B cell (primary cell): ENCODE measurements around the gene SHMT2. TPM values are rescaled to one million over a fixed set of nuclear protein-coding genes. Genes with fewer than 3 reads are reported as not detected.

ENCODE experiments used
- ATAC-seq: fragments of 200-7000 bp; cut with Tn5 transposase; one replicate; pipeline ENCODE4 v1.10.0; 2021; ENCODE audit warnings: low read depth, mild to moderate bottlenecking, moderate number of reproducible peaks, moderate library complexity
- CTCF ChIA-PET: fragments of 350-600 bp; sonication (Branson Sonifier 250); formaldehyde crosslinking; loops from one replicate; lab custom pipeline; 2021; ENCODE audit warnings: antibody characterized with exemption, inconsistent platforms; lab: Charles Lee
- POLR2A ChIA-PET: fragments of 350-600 bp; sonication (Branson Sonifier 250); formaldehyde crosslinking; loops from one replicate; lab custom pipeline; 2021; ENCODE audit warnings: antibody characterized with exemption; lab: Charles Lee
- DNase-seq: peaks from one replicate; pipeline ENCODE4 v3.0.0; 2013
- H2AFZ ChIP-seq: 2 replicates; pipeline ENCODE4 v1.6.1; 2012; ENCODE audit warnings: mild to moderate bottlenecking, low read depth, low read length; ENCODE audit not compliant: insufficient read depth, poor library complexity, severe bottlenecking
- H3K27ac ChIP-seq, 2 donors: 1 replicate in 1 of 2; 2 replicates in 1 of 2; pipeline ENCODE4 v1.5.1; 2012 to 2013; ENCODE audit warnings: low read length in 2 of 2, mild to moderate bottlenecking in 2 of 2, moderate library complexity in 1 of 2
- H3K27me3 ChIP-seq, 4 experiments: fragments of 200-600 bp in 1 of 4; sonication (generic) in 1 of 4; replicated peaks in 1 of 4; 1 replicate in 2 of 4; 2 replicates in 2 of 4; pipeline versions ENCODE4 v1.6.1 to v1.7.0; 2013 to 2016; ENCODE audit warnings: low read length in 3 of 4, mild to moderate bottlenecking in 2 of 4, mixed read lengths in 1 of 4, moderate library complexity in 1 of 4; ENCODE audit not compliant: insufficient read depth in 4 of 4, control insufficient read depth in 3 of 4; ENCODE audit errors: control extremely low read depth in 1 of 4
- H3K36me3 ChIP-seq, 2 experiments: replicated peaks in 1 of 2; 1 replicate in 1 of 2; 2 replicates in 1 of 2; pipeline versions ENCODE4 v1.6.1 to v1.7.1; 2013; ENCODE audit warnings: low read length in 1 of 2; ENCODE audit not compliant: insufficient read depth in 2 of 2, control insufficient read depth in 1 of 2; ENCODE audit errors: control extremely low read depth in 1 of 2, extremely low read depth in 1 of 2
- H3K4me1 ChIP-seq, 2 donors: fragments of 200-600 bp in 1 of 2; sonication (generic) in 1 of 2; 1 replicate in 1 of 2; 2 replicates in 1 of 2; pipeline versions ENCODE4 v1.5.1 to v1.6.1; 2013 to 2017; ENCODE audit warnings: low read length in 2 of 2; ENCODE audit not compliant: control insufficient read depth in 2 of 2, insufficient read depth in 2 of 2
- H3K4me2 ChIP-seq: replicated peaks from 2 replicates; pipeline ENCODE3; 2012; ENCODE audit warnings: mild to moderate bottlenecking, low read depth, low read length; ENCODE audit not compliant: poor library complexity, severe bottlenecking
- H3K4me3 ChIP-seq, 5 experiments: fragments of 200-600 bp in 1 of 5; sonication (generic) in 1 of 5; 1 replicate in 3 of 5; 2 replicates in 2 of 5; pipeline versions ENCODE4 v1.5.1 to v1.7.0; 2011 to 2016; ENCODE audit warnings: low read length in 4 of 5, mild to moderate bottlenecking in 4 of 5, low read depth in 2 of 5, control low read depth in 1 of 5, moderate library complexity in 1 of 5; ENCODE audit not compliant: insufficient read depth in 1 of 5; ENCODE audit errors: control extremely low read depth in 1 of 5, extremely low read depth in 1 of 5
- H3K79me2 ChIP-seq: fragments of 200-600 bp; sonication (generic); one replicate; pipeline ENCODE4 v1.6.0; 2016; ENCODE audit warnings: low read length; ENCODE audit not compliant: control insufficient read depth, insufficient read depth
- H3K9ac ChIP-seq: fragments of 200-600 bp; sonication (generic); 2 replicates; pipeline ENCODE4 v1.6.1; 2017; ENCODE audit warnings: mild to moderate bottlenecking, low read length, moderate library complexity
- H3K9me3 ChIP-seq, 3 donors: one replicate each; pipeline versions ENCODE4 v1.6.1 to v1.7.1; 2013; ENCODE audit warnings: low read length in 2 of 3; ENCODE audit not compliant: control insufficient read depth in 2 of 3, insufficient read depth in 1 of 3; ENCODE audit errors: control extremely low read depth in 1 of 3
- H4K20me1 ChIP-seq: 2 replicates; pipeline ENCODE4 v1.6.0; 2012; ENCODE audit warnings: mild to moderate bottlenecking, low read length; ENCODE audit not compliant: insufficient read depth, control insufficient read depth, poor library complexity, severe bottlenecking
- H3K27ac Mint-ChIP-seq: one replicate; pipeline ENCODE4 v1.8.0; 2021; ENCODE audit warnings: mixed read lengths
- H3K27me3 Mint-ChIP-seq: one replicate; pipeline ENCODE4 v1.8.0; 2021; ENCODE audit warnings: mixed read lengths
- H3K4me1 Mint-ChIP-seq: one replicate; pipeline ENCODE4 v1.8.0; 2021; ENCODE audit warnings: mixed read lengths
- H3K4me3 Mint-ChIP-seq: one replicate; pipeline ENCODE4 v1.8.0; 2021; ENCODE audit warnings: mixed read lengths
- H3K9me3 Mint-ChIP-seq: one replicate; pipeline ENCODE4 v1.8.0; 2022; ENCODE audit warnings: mixed read lengths; ENCODE audit not compliant: insufficient read depth
- EZH2 ChIP-seq: IDR thresholded peaks from 2 replicates; pipeline ENCODE4 v1.6.1; 2012; ENCODE audit warnings: borderline replicate concordance, low read depth, mild to moderate bottlenecking, moderate library complexity, low read length; ENCODE audit not compliant: insufficient read depth, poor library complexity, severe bottlenecking
- WGBS: methylation state at CpG from one replicate; pipeline ENCODE4 v1.1.5; 2013; ENCODE audit warnings: missing lambda C conversion rate; ENCODE audit not compliant: insufficient coverage; 5-methylcytosine and 5-hydroxymethylcytosine counted together
- intact Hi-C: fragments of 100-400 bp; cut with micrococcal nuclease; formaldehyde crosslinking; loops from one replicate; pipeline ENCODE4 v1.10.0; 2022
- polyA plus RNA-seq: library from polyadenylated mRNA; depleted of rRNA; stranded (reverse); fragments of >200 nt; gene quantifications from 2 replicates; pipeline ENCODE4 v1.2.3, GENCODE V29; 2012
- total RNA-seq, 2 donors: library from RNA; stranded (reverse); fragments of 120-200 nt in 1 of 2; gene quantifications; 1 replicate in 1 of 2; 2 replicates in 1 of 2; pipeline versions ENCODE4 v1.2.3 to v1.2.4, GENCODE V29; 2013 to 2022
- TF ChIP-seq, protein P1 (sequence below): fragments of 200-600 bp; IDR thresholded peaks from one replicate; pipeline ENCODE4 v1.8.0; 2022; ENCODE audit warnings: antibody characterized with exemption, mild to moderate bottlenecking

SHMT2 gene
- total and polyA plus RNA-seq, 2 donors (not counting 1 experiment from before 2014, with no cell fraction given), result 166 to 236 TPM

DNA sequence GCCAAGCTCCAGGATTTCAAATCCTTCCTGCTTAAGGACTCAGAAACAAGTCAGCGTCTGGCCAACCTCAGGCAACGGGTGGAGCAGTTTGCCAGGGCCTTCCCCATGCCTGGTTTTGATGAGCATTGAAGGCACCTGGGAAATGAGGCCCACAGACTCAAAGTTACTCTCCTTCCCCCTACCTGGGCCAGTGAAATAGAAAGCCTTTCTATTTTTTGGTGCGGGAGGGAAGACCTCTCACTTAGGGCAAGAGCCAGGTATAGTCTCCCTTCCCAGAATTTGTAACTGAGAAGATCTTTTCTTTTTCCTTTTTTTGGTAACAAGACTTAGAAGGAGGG, 4.7 kb downstream of the SHMT2 start:
- peaks cover 12% of the 10 kb centered on the region for H3K27me3 Mint-ChIP-seq
- DNase-seq (no peak), ATAC-seq (no peak)
- intact Hi-C loops, result loop anchor here (1.0 to 10.0 kb wide), 2 partner anchors 8 to 479 kb away; partner anchors contain the start of gene PRIM1
- Histone ChIP-seq H3K4me2 (peak overlapping the region; percentile 84), H3K9ac (peak overlapping the region; percentile 50), H3K4me3 (peak overlapping the region in 2 of 5 experiments; percentile 13 to 56), H2AFZ (peak overlapping the region; percentile 68), H3K9me3 (peaks cover 0 to 11% (median 0%) of the 10 kb centered on the region in 3 donors), H3K36me3 (peaks cover 0 to 37% of the 10 kb centered on the region in 2 experiments), H3K27me3 (peaks cover 0 to 35% (median 14%) of the 10 kb centered on the region in 4 experiments), H3K27ac (peak overlapping the region; percentile 86 to 88), H3K4me1 (peaks cover 70 to 85% of the 10 kb centered on the region in 2 donors), H4K20me1 (peaks cover 15% of the 10 kb centered on the region), H3K79me2 (peaks cover 40% of the 10 kb centered on the region)
- peak overlapping the region; percentile 88 for H3K4me3 Mint-ChIP-seq
- H3K27ac Mint-ChIP-seq, result peak overlapping the region; percentile 100
- TF ChIP-seq, protein P1, sequence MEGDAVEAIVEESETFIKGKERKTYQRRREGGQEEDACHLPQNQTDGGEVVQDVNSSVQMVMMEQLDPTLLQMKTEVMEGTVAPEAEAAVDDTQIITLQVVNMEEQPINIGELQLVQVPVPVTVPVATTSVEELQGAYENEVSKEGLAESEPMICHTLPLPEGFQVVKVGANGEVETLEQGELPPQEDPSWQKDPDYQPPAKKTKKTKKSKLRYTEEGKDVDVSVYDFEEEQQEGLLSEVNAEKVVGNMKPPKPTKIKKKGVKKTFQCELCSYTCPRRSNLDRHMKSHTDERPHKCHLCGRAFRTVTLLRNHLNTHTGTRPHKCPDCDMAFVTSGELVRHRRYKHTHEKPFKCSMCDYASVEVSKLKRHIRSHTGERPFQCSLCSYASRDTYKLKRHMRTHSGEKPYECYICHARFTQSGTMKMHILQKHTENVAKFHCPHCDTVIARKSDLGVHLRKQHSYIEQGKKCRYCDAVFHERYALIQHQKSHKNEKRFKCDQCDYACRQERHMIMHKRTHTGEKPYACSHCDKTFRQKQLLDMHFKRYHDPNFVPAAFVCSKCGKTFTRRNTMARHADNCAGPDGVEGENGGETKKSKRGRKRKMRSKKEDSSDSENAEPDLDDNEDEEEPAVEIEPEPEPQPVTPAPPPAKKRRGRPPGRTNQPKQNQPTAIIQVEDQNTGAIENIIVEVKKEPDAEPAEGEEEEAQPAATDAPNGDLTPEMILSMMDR, result no peak
- TF ChIP-seq EZH2, result no peak
- ChIA-PET POLR2A (interaction anchor here (1.3 to 11.2 kb wide), 2 partner anchors 8 to 9 kb away, joined by 4 to 89 read pairs; no protein-coding TSS in a partner anchor), CTCF (interaction anchor here (12.0 to 31.1 kb wide), 3 partner anchors 5 to 18 kb away, joined by 360 to 838 read pairs (median 360); partner anchors contain the start of genes NXPH4 and SHMT2)
- H3K4me1 Mint-ChIP-seq, result peaks cover 92% of the 10 kb centered on the region
- H3K9me3 Mint-ChIP-seq, result no peaks in the 10 kb centered on the region
- 100% methylated on average over 3 of the region's 3 CpGs for WGBS

DNA sequence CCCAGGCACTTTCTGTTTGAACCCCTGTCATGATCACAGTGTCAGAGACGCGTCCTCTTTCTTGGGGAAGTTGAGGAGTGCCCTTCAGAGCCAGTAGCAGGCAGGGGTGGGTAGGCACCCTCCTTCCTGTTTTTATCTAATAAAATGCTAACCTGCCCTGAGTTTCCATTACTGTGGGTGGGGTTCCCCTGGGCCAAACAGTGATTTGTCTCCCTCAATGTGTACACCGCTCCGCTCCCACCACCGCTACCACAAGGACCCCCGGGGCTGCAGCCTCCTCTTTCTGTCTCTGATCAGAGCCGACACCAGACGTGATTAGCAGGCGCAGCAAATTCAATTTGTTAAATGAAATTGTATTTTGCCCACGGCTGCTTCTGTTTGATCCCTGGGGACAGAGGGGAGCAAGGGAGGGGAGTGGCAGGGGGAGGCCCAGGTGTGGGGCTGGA, 5.1 kb downstream of the SHMT2 start:
- intact Hi-C loops, result loop anchor here (1.0 to 10.0 kb wide), 2 partner anchors 8 to 480 kb away; partner anchors contain the start of gene PRIM1
- POLR2A ChIA-PET, result interaction anchor here (11.2 kb wide), 1 partner anchor 10 kb away, joined by 89 read pairs; no protein-coding TSS in a partner anchor

More for the DNA sequence above, 5.1 kb downstream of the SHMT2 start:
- Mint-ChIP-seq H3K27ac (peak overlapping the region; percentile 100), H3K4me3 (peak overlapping the region; percentile 88), H3K9me3 (no peaks in the 10 kb centered on the region), H3K4me1 (peaks cover 92% of the 10 kb centered on the region), H3K27me3 (peaks cover 12% of the 10 kb centered on the region)
- Histone ChIP-seq H2AFZ (peak overlapping the region; percentile 68), H3K27ac (peak overlapping the region; percentile 86 to 88), H3K4me2 (peak overlapping the region; percentile 84), H3K36me3 (peaks cover 0 to 37% of the 10 kb centered on the region in 2 experiments), H3K9me3 (peaks cover 0 to 11% (median 0%) of the 10 kb centered on the region in 3 donors), H3K9ac (peak overlapping the region; percentile 50), H3K27me3 (peaks cover 0 to 35% (median 14%) of the 10 kb centered on the region in 4 experiments), H3K79me2 (peaks cover 38% of the 10 kb centered on the region), H3K4me3 (peak overlapping the region in 4 of 5 experiments; percentile 10 to 56 (median 14)), H4K20me1 (peaks cover 15% of the 10 kb centered on the region), H3K4me1 (peaks cover 73 to 86% of the 10 kb centered on the region in 2 donors)
- CTCF ChIA-PET, result interaction anchor here (12.1 to 31.1 kb wide), 2 partner anchors 6 to 19 kb away, joined by 360 to 838 read pairs; partner anchors contain the start of genes NXPH4 and SHMT2
- no peak for TF ChIP-seq EZH2
- TF ChIP-seq, protein P1, result no peak
- DNase-seq (peak; percentile 82), ATAC-seq (peak; percentile 63)
- 14% methylated on average over 9 of the region's 10 CpGs for WGBS
